Colonic mucosa (tissue), 4 donors: ENCODE measurements around the gene CCL24. TPM values are rescaled to one million over a fixed set of nuclear protein-coding genes. Genes with fewer than 3 reads are reported as not detected.
"Not testable (repeated sequence)": the region's sequence is repeated elsewhere in the genome, so short reads cannot be mapped to it uniquely, and the experiment has no call there.

Source experiments
- DNase-seq: peaks from one replicate; pipeline ENCODE4 v3.0.0-alpha.2; 2020
- H3K27ac ChIP-seq: fragments of 200-600 bp; one replicate; pipeline ENCODE4 v1.8.0; 2021
- H3K27me3 ChIP-seq: fragments of 200-600 bp; one replicate; pipeline ENCODE4 v1.8.0; 2021
- H3K36me3 ChIP-seq: fragments of 200-600 bp; one replicate; pipeline ENCODE4 v1.8.0; 2021
- H3K4me1 ChIP-seq: fragments of 200-600 bp; one replicate; pipeline ENCODE4 v1.8.0; 2021; ENCODE audit warnings: mild to moderate bottlenecking
- H3K4me3 ChIP-seq: fragments of 200-600 bp; one replicate; pipeline ENCODE4 v1.8.0; 2021
- H3K9ac ChIP-seq, 2 donors: one replicate each; pipeline ENCODE4 v1.7.0; 2013; ENCODE audit warnings: control low read depth in 2 of 2, low read depth in 2 of 2, low read length in 2 of 2
- H3K9me3 ChIP-seq: fragments of 200-600 bp; one replicate; pipeline ENCODE4 v1.8.0; 2021
- CTCF ChIP-seq: fragments of 200-600 bp; IDR thresholded peaks from one replicate; pipeline ENCODE4 v1.8.0; 2022; ENCODE audit warnings: antibody characterized with exemption, mild to moderate bottlenecking
- intact Hi-C: fragments of 100-400 bp; cut with DNase I; formaldehyde crosslinking; loops from one replicate; pipeline ENCODE4 v1.14.1; 2022
- total RNA-seq, 2 donors: library from RNA; stranded (reverse); fragmentation: NEBNext Ultra II Directional in 1 of 2; extraction: Animal tissue kit (Norgen Biotek cat#: 25700) in 1 of 2; gene quantifications; one replicate each; pipeline ENCODE4 v1.2.1, GENCODE V29; 2021
- donor health status: healthy.
- donor health status: DM: no; HTN: no; CAD: no.
- donor health status: DM: no; HTN: no; CAD: no.

CCL24 gene
- total RNA-seq, 2 donors from 2014 or later: 15.7 to 18.4 TPM

GRCh38 chr7:75830978-75831377 lies 17.4 kb upstream of the CCL24 start:
- Histone ChIP-seq H3K4me1 (no peaks in the 10 kb centered on the region), H3K27me3 (no peaks in the 10 kb centered on the region), H3K36me3 (no peaks in the 10 kb centered on the region), H3K9me3 (no peaks in the 10 kb centered on the region), H3K9ac (no peak overlapping the region), H3K27ac (no peak overlapping the region), H3K4me3 (no peak overlapping the region)
- no peak for TF ChIP-seq CTCF
- no peak for DNase-seq
- intact Hi-C loops: no loop called here

GRCh38 chr7:75829656-75830055 lies 16.1 kb upstream of the CCL24 start:
- H3K4me1 ChIP-seq, intact Hi-C loops, H3K9me3 ChIP-seq, H3K27me3 ChIP-seq, H3K27ac ChIP-seq, H3K4me3 ChIP-seq, H3K36me3 ChIP-seq: not testable (repeated sequence)
- peak; percentile 80 for DNase-seq
- H3K9ac ChIP-seq: peak overlapping the region in 1 of 2 donors; percentile 12

- Histone ChIP-seq H3K4me3 (no peak overlapping the region), H3K9ac (peak overlapping the region in 1 of 2 donors; percentile 15), H3K4me1 (no peaks in the 10 kb centered on the region), H3K36me3 (no peaks in the 10 kb centered on the region), H3K9me3 (no peaks in the 10 kb centered on the region), H3K27ac (no peak overlapping the region), H3K27me3 (no peaks in the 10 kb centered on the region)
- TF ChIP-seq CTCF: no peak
- peak; percentile 47 for DNase-seq
- intact Hi-C loops: no loop called here
Observed at GRCh38 chr7:75823198-75823910, 9.7 kb upstream of the CCL24 start.

GRCh38 chr7:75820688-75821087 lies 7.1 kb upstream of the CCL24 start:
- no peak for TF ChIP-seq CTCF
- intact Hi-C loops: no loop called here
- no peaks in the 10 kb centered on the region for H3K27me3 ChIP-seq
- H3K36me3 ChIP-seq: no peaks in the 10 kb centered on the region
- no peaks in the 10 kb centered on the region for H3K4me1 ChIP-seq
- no peak for DNase-seq
- H3K9me3 ChIP-seq: no peaks in the 10 kb centered on the region
- H3K9ac ChIP-seq: no peak overlapping the region
- H3K27ac ChIP-seq: no peak overlapping the region
- no peak overlapping the region for H3K4me3 ChIP-seq

- no peak overlapping the region for H3K9ac ChIP-seq
- no peaks in the 10 kb centered on the region for H3K9me3 ChIP-seq
- no peak overlapping the region for H3K4me3 ChIP-seq
- H3K27ac ChIP-seq: no peak overlapping the region
- no peak for DNase-seq
- H3K4me1 ChIP-seq: no peaks in the 10 kb centered on the region
- no peaks in the 10 kb centered on the region for H3K27me3 ChIP-seq
- intact Hi-C loops: no loop called here
- no peaks in the 10 kb centered on the region for H3K36me3 ChIP-seq
- TF ChIP-seq CTCF: no peak
Observed at GRCh38 chr7:75819711-75820110, 6.1 kb upstream of the CCL24 start.

GRCh38 chr7:75818472-75818871 lies 4.9 kb upstream of the CCL24 start:
- Histone ChIP-seq H3K27ac (no peak overlapping the region), H3K4me1 (no peaks in the 10 kb centered on the region), H3K9ac (no peak overlapping the region), H3K4me3 (no peak overlapping the region), H3K9me3 (no peaks in the 10 kb centered on the region), H3K27me3 (no peaks in the 10 kb centered on the region), H3K36me3 (no peaks in the 10 kb centered on the region)
- DNase-seq: no peak
- TF ChIP-seq CTCF: no peak
- intact Hi-C loops: no loop called here
